ENCODE measurements around the gene AKT3. TPM values are rescaled to one million over a fixed set of nuclear protein-coding genes. Genes with fewer than 3 reads are reported as not detected.

AKT3 gene
- total RNA-seq, 4 donors from 2014 or later, result 42.2 to 66.5 (median 60.0) TPM

- TF ChIP-seq CTCF (IDR thresholded peaks at IDR 0.05; ENCODE audit: low read depth), result no peak
Measured at GRCh38 chr1:243483071-243483771, 366.8 kb downstream of the AKT3 start.

GRCh38 chr1:243482141-243483022 lies 367.7 kb downstream of the AKT3 start:
- TF ChIP-seq CTCF (IDR thresholded peaks at IDR 0.05; ENCODE audit: low read depth), result no peak

GRCh38 chr1:243481101-243481500 lies 368.9 kb downstream of the AKT3 start:
- TF ChIP-seq CTCF (IDR thresholded peaks at IDR 0.05; ENCODE audit: low read depth), result no peak

GRCh38 chr1:243477731-243478290 lies 372.2 kb downstream of the AKT3 start:
- TF ChIP-seq CTCF (IDR thresholded peaks at IDR 0.05; ENCODE audit: low read depth), result no peak

GRCh38 chr1:243475966-243476365 lies 374.1 kb downstream of the AKT3 start:
- no peak for TF ChIP-seq CTCF (IDR thresholded peaks at IDR 0.05; ENCODE audit: low read depth)

GRCh38 chr1:243474906-243475305 lies 375.1 kb downstream of the AKT3 start:
- no peak for TF ChIP-seq CTCF (IDR thresholded peaks at IDR 0.05; ENCODE audit: low read depth)
